ENCODE results near the gene PLEKHA6. TPM values are rescaled to one million over a fixed set of nuclear protein-coding genes. Genes with fewer than 3 reads are reported as not detected.

The PLEKHA6 gene
- total and polyA plus RNA-seq, 12 donors: 3.3 to 34.9 (median 18.1) TPM

DNA sequence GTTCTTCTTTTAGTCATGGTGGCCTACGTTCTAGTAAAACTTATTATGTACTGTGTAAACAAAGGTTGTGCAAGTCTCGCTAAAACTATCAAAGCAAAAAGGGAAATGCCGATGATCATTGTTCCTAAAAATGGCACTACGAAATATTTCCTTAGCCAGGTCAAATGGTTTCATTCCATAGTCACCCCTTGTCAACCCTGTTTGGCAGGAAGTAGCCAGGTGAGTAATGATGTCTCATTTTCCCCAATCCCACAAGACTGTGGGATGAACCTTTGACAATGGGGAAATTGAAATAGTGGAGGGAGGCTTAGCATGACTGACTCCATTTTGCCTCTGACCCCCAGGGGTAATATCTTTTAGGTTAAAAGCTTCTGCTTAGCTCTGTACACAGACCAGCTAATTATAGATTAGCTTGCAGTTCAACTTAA is 188.0 kb downstream of the PLEKHA6 start:
- H3K36me3 ChIP-seq: no peaks in the 10 kb centered on the region
- no peak overlapping the region for H3K27ac ChIP-seq
- 57 to 64% methylated on average over 4 of the region's 4 CpGs for WGBS, 2 donors
- no peaks in the 10 kb centered on the region for H3K4me1 ChIP-seq
- TF ChIP-seq, protein P1, sequence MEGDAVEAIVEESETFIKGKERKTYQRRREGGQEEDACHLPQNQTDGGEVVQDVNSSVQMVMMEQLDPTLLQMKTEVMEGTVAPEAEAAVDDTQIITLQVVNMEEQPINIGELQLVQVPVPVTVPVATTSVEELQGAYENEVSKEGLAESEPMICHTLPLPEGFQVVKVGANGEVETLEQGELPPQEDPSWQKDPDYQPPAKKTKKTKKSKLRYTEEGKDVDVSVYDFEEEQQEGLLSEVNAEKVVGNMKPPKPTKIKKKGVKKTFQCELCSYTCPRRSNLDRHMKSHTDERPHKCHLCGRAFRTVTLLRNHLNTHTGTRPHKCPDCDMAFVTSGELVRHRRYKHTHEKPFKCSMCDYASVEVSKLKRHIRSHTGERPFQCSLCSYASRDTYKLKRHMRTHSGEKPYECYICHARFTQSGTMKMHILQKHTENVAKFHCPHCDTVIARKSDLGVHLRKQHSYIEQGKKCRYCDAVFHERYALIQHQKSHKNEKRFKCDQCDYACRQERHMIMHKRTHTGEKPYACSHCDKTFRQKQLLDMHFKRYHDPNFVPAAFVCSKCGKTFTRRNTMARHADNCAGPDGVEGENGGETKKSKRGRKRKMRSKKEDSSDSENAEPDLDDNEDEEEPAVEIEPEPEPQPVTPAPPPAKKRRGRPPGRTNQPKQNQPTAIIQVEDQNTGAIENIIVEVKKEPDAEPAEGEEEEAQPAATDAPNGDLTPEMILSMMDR (IDR thresholded peaks at IDR 0.05): no peak
- intact Hi-C loops (cut with DNase I): no loop called here
- H3K4me3 ChIP-seq: no peak overlapping the region
- H3K9me3 ChIP-seq: peaks cover 0 to 32% (median 16%) of the 10 kb centered on the region in 11 donors
- DNase-seq: no peak
- ATAC-seq: no peak
- peaks cover 0 to 23% (median 8%) of the 10 kb centered on the region in 7 donors for H3K27me3 ChIP-seq

DNA sequence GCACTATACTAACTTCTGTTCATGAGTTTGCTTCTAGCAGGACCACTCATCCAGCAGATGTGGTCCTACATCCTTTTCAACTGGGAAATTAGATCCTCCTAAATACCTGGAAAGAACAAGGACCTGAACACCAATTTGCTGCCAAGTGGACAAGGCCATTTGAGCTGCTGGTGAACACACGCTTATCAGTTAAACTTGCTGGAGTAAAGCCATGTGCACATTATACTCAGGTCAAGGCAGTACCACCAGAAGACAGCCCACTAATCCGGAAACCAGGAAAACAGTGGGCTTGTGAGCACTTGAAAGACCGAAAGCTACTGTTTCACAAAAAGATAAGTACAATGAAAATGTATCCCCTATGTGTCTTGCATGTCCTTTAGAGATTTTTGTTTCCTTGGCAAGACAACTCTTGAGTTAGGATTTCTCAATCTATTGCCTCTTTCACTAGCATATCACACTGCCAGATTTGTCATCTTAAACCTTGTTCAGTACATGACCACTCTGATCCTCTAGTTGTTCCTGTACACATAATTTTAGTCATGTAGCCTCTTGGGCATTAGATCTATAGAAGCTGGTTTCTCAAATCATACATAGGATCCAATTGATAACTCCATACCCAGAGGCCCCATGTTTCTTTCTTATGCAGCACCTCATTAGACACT is 189.1 kb downstream of the PLEKHA6 start:
- DNase-seq (no peak), ATAC-seq (no peak)
- Histone ChIP-seq H3K4me1 (no peaks in the 10 kb centered on the region), H3K36me3 (no peaks in the 10 kb centered on the region), H3K4me3 (no peak overlapping the region), H3K27ac (no peak overlapping the region), H3K9me3 (peaks cover 0 to 32% (median 16%) of the 10 kb centered on the region in 11 donors), H3K27me3 (peaks cover 0 to 27% (median 0%) of the 10 kb centered on the region in 7 donors)
- intact Hi-C loops (cut with DNase I): no loop called here
- 91 to 95% methylated on average over 3 of the region's 3 CpGs for WGBS, 2 donors
- TF ChIP-seq, protein P1 (IDR thresholded peaks at IDR 0.05): no peak

DNA sequence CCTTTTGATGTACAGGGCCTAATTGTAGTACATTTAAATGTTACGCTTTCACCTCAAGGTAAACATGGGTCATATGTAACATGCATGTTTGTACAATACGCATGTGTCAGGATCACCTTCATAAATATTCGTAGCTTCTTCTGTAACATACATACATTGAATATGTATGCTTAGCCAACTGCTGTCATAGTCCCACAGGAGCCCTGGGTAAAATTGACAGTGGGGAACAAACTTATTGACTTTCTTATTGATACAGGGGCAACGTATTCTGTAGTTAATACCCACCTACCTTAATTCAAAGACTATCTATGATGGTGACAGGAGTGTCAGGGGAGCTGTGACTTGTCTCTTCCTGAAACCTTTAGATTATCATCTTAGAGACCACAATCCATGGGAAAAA is 189.9 kb downstream of the PLEKHA6 start:
- no peak overlapping the region for H3K4me3 ChIP-seq
- TF ChIP-seq, protein P1 (IDR thresholded peaks at IDR 0.05): no peak
- H3K27ac ChIP-seq: no peak overlapping the region
- H3K36me3 ChIP-seq: no peaks in the 10 kb centered on the region
- 82 to 91% methylated on average over 4 of the region's 4 CpGs for WGBS, 2 donors
- ATAC-seq: no peak
- DNase-seq: no peak
- peaks cover 0 to 32% (median 16%) of the 10 kb centered on the region in 11 donors for H3K9me3 ChIP-seq
- peaks cover 0 to 20% (median 0%) of the 10 kb centered on the region in 7 donors for H3K27me3 ChIP-seq
- intact Hi-C loops (cut with DNase I): loop anchor here in 3 of 10 donors (10.0 kb wide), 2 partner anchors 225 to 335 kb away; no protein-coding TSS in a partner anchor
- H3K4me1 ChIP-seq: no peaks in the 10 kb centered on the region

Other genes starting within 250 kb of the PLEKHA6 start
- gene ETNK2, start 207.9 kb downstream of the PLEKHA6 start, total RNA-seq: 1 to 10 TPM in 8 of 10 donors, under 1 TPM in 2; 0.47 to 5.2 (median 2.3) TPM
- gene ETNK2, start 207.9 kb downstream of the PLEKHA6 start, polyA plus RNA-seq: 1 to 10 TPM; 1.1 to 4.2 TPM
- gene REN, start 193.6 kb downstream of the PLEKHA6 start, total RNA-seq: not detected
- not detected for gene REN, start 193.6 kb downstream of the PLEKHA6 start, polyA plus RNA-seq
- not detected for gene KISS1, start 163.4 kb downstream of the PLEKHA6 start, total RNA-seq
- not detected for gene KISS1, start 163.4 kb downstream of the PLEKHA6 start, polyA plus RNA-seq
- not detected for gene GOLT1A, start 145.9 kb downstream of the PLEKHA6 start, total RNA-seq
- gene GOLT1A, start 145.9 kb downstream of the PLEKHA6 start, polyA plus RNA-seq: under 1 TPM in 1 of 2 donors, not detected in 1; 0.43 TPM
- gene PPP1R15B, start 51.9 kb upstream of the PLEKHA6 start, total RNA-seq: 10 to 100 TPM; 18.1 to 47.3 (median 22.5) TPM
- gene PPP1R15B, start 51.9 kb upstream of the PLEKHA6 start, polyA plus RNA-seq: 10 to 100 TPM in 1 of 2 donors, 1 to 10 TPM in 1; 8.4 to 13.0 TPM
- gene PIK3C2B, start 134.9 kb upstream of the PLEKHA6 start, total RNA-seq: 10 to 100 TPM; 16.4 to 31.9 (median 23.0) TPM
- gene PIK3C2B, start 134.9 kb upstream of the PLEKHA6 start, polyA plus RNA-seq: 10 to 100 TPM in 1 of 2 donors, 1 to 10 TPM in 1; 4.4 to 16.6 TPM
- gene MDM4, start 156.5 kb upstream of the PLEKHA6 start, total RNA-seq: 10 to 100 TPM; 30.7 to 43.7 (median 40.5) TPM
- 10 to 100 TPM in 1 of 2 donors, 1 to 10 TPM in 1; 3.7 to 17.6 TPM for gene MDM4, start 156.5 kb upstream of the PLEKHA6 start, polyA plus RNA-seq

Data from heart right ventricle (tissue), 16 donors.